Gastroesophageal sphincter (tissue), 3 donors: Measurements from ENCODE around the gene ATP5F1D.

Experiments
- EP300 ChIP-seq: sonication (generic); formaldehyde crosslinking; IDR thresholded peaks from one replicate; pipeline ENCODE4 v1.6.1; 2017; ENCODE audit warnings: antibody characterized with exemption, mild to moderate bottlenecking
- POLR2A ChIP-seq, 2 donors: fragments of 450-650 bp; IDR thresholded peaks; one replicate each; pipeline ENCODE4 v1.6.1; 2017; ENCODE audit warnings: antibody characterized with exemption in 2 of 2, mild to moderate bottlenecking in 2 of 2, moderate library complexity in 1 of 2
- TF ChIP-seq, protein P1 (sequence below), 4 experiments: fragments of 200-600 bp in 2 of 4; fragments of 450-650 bp in 2 of 4; sonication (generic) in 1 of 4; IDR thresholded peaks; one replicate each; pipeline ENCODE4 v1.5.1; 2017 to 2019; ENCODE audit warnings: antibody characterized with exemption in 4 of 4, mild to moderate bottlenecking in 2 of 4, moderate library complexity in 2 of 4

DNA sequence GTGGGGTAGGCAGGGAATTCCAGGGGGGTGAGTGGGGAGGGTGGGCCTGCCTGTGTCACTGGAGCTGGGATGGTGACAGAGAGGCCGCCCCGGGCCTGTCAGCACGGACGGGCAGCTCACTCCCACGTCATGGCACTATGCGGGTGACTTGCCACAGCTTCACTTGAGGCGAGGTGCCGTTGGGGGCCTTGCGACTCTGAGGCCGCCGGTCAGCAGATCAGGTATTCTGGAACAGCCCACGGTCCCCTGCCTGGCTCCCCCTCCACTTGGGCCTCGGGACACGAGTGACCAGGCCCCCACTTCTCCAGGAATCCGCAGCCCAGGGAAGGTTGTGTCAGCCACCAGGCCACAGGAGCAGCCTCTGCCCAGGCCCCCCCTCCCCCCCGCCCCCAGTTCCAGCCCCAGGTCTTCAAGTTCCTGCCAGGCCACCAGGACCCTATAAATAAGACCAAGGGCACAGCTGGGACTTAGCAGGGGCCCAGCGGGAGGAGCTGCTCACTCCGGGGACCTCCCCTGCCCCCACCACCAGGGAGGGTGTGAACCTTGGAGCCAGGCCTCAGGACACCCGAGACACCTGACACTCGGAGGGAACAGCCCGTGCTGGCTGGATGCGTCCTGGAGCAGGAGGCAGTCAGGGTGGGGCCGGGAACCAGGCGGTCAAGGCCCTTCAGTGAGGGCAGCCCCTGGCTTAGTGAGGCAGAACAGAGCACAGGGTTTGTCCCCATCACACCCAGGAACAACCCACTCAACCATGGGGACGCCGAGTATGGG is 4.1 kb downstream of the ATP5F1D start:
- TF ChIP-seq POLR2A (IDR thresholded peaks at IDR 0.05), result peak in 1 of 2 donors; percentile 28
- TF ChIP-seq, protein P1, sequence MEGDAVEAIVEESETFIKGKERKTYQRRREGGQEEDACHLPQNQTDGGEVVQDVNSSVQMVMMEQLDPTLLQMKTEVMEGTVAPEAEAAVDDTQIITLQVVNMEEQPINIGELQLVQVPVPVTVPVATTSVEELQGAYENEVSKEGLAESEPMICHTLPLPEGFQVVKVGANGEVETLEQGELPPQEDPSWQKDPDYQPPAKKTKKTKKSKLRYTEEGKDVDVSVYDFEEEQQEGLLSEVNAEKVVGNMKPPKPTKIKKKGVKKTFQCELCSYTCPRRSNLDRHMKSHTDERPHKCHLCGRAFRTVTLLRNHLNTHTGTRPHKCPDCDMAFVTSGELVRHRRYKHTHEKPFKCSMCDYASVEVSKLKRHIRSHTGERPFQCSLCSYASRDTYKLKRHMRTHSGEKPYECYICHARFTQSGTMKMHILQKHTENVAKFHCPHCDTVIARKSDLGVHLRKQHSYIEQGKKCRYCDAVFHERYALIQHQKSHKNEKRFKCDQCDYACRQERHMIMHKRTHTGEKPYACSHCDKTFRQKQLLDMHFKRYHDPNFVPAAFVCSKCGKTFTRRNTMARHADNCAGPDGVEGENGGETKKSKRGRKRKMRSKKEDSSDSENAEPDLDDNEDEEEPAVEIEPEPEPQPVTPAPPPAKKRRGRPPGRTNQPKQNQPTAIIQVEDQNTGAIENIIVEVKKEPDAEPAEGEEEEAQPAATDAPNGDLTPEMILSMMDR (IDR thresholded peaks at IDR 0.05), result no peak
- peak; percentile 60 for TF ChIP-seq EP300
